HK-2 (cell line): Measurements from ENCODE around the gene CDX1.
"Not testable (repeated sequence)": the region's sequence is repeated elsewhere in the genome, so short reads cannot be mapped to it uniquely, and the experiment has no call there.

Experiments
- DNase-seq: peaks from one replicate; pipeline ENCODE4 v3.0.0-alpha.2; 2018; ENCODE audit not compliant: unreplicated experiment

The CDX1 gene

DNA sequence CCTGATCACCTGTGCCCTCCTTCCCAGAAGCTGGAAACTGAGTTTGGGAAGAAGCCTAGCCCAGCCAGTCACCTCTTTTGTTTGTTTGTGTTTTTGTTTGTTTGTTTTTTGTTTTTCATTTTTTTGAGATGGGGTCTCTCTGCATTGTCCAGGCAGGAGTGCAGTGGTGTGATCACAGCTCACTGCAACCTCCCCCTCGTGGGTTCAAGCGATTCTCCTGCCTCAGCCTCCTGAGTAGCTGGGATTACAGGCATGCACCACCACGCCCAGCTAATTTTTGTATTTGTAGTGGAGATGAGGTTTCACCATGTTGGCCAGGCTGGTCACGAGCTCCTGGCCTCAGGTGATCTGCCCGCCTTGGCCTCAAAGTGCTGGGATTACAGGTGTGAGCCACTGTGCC is 67.1 kb downstream of the CDX1 start:
- DNase-seq = not testable (repeated sequence)
